NCI-H748 (cell line): ENCODE data around the gene PDZRN3.
"Not testable (repeated sequence)": the region's sequence is repeated elsewhere in the genome, so short reads cannot be mapped to it uniquely, and the experiment has no call there.

Source experiments
- DNase-seq: peaks from one replicate; lab custom pipeline; 2025; ENCODE audit not compliant: unreplicated experiment; lab: John Stamatoyannopoulos, UW

Gene PDZRN3

GRCh38 chr3:73592154-73593144, 32.3 kb downstream of the PDZRN3 start:
- peak; percentile 91 for DNase-seq

DNA sequence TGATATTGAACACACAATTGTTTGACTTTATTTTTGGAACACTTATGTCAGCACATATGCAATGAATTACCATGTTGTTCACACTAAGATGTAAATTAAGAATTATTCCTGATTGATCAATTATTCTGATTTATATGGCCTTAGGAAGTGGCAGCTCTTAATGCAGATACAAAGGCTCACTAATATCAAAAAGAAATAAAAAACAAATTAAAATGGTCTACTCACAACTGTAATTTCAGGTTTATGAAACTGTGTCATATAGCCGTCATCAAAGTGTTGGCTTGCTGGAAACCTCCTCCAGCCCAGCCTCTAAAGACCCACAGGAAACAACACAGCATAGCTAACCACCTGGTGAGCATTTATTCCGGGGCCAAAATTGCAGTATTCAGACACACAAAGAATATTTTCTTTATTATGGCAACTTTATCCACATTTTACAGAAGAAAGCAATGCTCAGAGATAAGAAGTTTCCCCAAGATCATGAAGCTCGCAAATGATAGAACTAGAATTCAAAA, 33.4 kb downstream of the PDZRN3 start:
- no peak for DNase-seq

- DNase-seq: no peak
Measured at GRCh38 chr3:73586628-73587027, 38.1 kb downstream of the PDZRN3 start.

- peak; percentile 61 for DNase-seq
Measured at GRCh38 chr3:73586190-73586589, 38.6 kb downstream of the PDZRN3 start.

DNA sequence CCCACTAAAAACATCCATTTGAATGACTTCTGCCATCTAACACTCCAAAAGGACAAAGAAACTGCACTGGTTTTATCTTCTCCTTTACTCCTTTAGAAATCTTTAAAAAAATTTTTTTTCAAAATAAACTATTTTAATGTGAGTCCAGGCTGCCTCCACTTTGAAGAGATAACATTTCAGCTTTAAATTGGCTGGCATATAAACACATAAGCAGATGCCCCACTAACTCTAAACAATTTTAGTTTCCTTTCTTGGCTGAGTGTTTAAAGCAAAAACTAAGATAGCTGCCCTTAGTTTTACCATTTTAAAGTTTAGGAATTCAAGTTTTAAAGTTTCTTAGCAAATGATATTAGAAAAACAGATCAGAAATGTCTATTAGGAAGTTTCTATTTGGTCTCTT, 39.9 kb downstream of the PDZRN3 start:
- DNase-seq: no peak

- no peak for DNase-seq
Measured at GRCh38 chr3:73582535-73582934, 42.2 kb downstream of the PDZRN3 start.

- DNase-seq: no peak
Measured at GRCh38 chr3:73581134-73581846, 43.5 kb downstream of the PDZRN3 start.

DNA sequence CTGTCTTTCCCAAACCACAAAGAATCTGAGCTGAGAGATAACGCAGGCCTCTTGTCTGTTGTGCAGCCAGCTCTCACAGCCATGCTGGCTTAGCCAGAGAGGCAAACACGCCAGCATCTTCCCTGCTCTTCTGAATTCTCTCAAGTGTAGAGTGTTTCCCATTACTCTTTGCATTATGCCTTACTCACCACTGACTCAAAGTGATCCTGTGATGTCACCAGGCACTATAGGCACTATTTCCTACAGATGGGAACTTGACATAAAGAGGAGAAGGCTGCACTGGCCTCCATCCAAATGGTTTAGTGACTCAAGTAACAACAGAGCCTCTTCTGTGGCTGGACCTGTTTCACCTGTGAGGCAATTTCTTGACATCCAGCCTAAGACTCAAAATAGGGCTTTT, 44.4 kb downstream of the PDZRN3 start:
- peak; percentile 5 for DNase-seq

- no peak for DNase-seq
Measured at GRCh38 chr3:73577704-73578103, 47.0 kb downstream of the PDZRN3 start.

- no peak for DNase-seq
Measured at GRCh38 chr3:73576999-73577461, 47.7 kb downstream of the PDZRN3 start.

DNA sequence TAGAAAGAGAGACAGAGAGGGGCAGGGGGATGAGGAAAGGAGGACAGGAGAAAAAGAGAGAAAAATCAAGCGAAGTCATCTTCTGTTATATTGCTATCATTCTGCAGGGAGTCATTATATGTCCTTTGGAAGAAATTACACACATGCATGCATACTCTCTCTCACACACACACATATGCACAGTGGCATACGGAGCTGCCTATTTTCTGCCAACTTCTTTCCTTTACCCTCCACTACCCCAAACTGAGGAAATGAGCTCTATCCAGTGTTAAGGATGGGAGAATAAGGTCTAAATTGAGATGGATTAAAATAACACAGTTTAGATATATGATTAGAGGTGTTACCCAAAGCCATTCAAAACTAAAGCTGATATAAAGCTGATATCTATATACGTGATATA, 48.8 kb downstream of the PDZRN3 start:
- no peak for DNase-seq

DNA sequence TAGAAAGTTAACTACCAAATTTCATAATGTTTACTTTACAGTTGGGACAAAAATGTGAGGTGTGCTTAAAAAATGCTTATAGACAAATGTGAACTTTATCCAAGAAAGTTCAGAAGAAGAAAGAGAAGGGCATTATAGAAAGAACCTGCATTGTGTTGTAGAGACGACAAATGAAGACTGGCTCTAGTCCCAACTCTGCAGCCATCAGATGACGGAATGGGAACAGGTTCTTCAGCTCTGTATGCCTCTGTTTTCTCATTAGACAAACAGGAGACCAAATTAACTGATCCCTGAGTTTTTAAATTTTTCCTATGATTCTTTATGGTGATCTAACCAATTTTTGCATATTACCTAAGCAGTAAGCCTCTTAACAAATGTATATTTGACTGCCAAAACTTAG, 49.2 kb downstream of the PDZRN3 start:
- no peak for DNase-seq

GRCh38 chr3:73573204-73573603, 51.5 kb downstream of the PDZRN3 start:
- no peak for DNase-seq

DNA sequence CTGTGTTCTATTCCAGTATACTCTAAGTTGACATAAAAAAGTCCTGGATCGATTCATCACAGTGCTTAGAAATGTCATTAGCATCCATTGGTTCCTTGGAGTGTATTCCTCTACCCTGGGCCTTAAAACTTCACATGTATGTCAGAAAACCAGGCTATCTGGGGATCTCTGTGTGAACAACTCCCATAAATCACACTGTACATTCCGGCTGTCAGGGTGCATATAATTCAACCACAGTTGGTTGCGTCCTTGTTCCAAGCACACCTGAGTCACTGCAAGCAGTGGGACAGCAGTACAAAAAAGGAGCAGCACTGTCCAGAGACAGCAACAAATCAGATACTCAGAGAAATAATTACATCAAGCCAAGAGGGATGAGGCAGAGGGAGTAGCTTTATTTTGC, 52.4 kb downstream of the PDZRN3 start:
- DNase-seq: no peak

DNA sequence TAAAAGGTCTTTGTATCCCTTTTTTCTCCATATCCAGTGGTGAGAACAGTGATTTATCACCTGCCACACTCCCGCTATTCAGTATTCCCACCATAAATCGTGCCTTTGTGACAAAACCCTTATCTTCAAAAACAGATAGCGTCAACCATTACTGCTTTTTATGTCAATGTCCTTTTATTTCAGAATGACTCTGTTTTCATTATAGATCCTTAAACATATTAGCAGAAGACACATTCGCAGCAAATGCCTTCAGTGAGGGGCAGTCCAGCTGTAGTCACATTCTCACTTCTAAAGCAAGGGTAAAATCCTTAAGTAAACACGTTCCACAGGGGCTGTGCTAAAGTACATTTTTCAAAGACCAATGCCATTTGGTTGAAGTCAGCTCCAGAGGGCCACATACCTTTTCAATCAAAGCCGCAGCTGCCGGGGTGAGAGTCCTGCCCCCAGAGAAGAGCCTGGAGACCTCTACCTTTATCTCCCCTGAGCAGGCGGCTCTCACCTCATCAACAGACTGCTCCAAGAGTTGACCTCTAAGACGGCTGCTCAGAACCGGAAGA, 53.4 kb downstream of the PDZRN3 start:
- DNase-seq: peak; percentile 25

- no peak for DNase-seq
Measured at GRCh38 chr3:73569246-73569760, 55.4 kb downstream of the PDZRN3 start.

DNA sequence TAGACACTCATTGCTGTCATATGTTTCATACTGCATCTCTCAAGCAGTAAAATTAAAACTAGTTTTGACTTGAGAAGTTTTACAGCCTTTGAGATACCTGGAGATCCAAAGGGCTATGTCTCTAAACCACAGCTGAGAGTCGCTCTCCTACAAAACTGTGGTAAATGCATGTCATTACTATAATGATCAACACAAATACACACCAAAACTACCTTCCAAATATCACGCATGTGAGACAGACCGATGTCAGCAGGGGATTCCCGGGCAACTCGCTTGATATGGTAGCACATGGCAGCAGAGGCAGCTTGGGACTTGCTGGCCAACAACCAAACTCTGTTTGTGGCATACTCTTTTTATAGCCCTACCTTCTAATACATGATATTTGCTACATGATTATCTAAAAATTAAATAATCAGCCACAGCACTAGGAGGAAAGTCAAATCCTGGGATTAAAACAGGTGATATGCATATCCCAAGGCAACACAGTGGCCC, 56.3 kb downstream of the PDZRN3 start:
- DNase-seq: no peak

DNA sequence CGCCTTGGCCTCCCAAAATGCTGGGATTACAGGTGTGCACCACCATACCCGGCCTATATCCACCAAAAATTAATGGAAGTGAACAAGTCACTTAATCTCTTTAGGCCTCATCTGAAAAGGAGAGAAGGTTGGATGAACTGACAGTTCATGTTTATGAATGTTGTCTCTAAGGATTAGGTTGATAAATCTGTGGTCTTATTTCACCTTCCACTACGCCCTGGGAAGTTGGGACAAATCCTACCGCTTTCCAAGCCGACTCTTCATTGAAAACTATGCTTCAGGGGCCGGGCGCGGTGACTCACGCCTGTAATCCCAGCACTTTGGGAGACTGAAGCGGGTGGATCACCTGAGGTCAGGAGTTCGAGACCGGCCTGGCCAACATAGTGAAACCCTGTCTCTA, 59.4 kb downstream of the PDZRN3 start:
- DNase-seq: not testable (repeated sequence)

GRCh38 chr3:73563896-73564582, 60.7 kb downstream of the PDZRN3 start:
- DNase-seq: no peak

- DNase-seq: no peak
Measured at GRCh38 chr3:73561494-73561893, 63.2 kb downstream of the PDZRN3 start.
